H9 (cell line): Measurements from ENCODE around the gene TAF15. TPM values are rescaled to one million over a fixed set of nuclear protein-coding genes. Genes with fewer than 3 reads are reported as not detected.
A peak's percentile ranks its signal among the peaks of the same experiment; 100 is the strongest.

Experiments
- DNase-seq: peaks from one replicate; pipeline ENCODE4 v3.0.0-alpha.2; 2017
- H2AFZ ChIP-seq: one replicate; pipeline ENCODE4 v1.6.1; 2013; ENCODE audit warnings: mild to moderate bottlenecking, low read length, control low read depth, moderate library complexity
- H2AK5ac ChIP-seq: 2 replicates; pipeline ENCODE4 v1.6.1; 2013; ENCODE audit warnings: low read length, control low read depth, mixed read lengths; ENCODE audit not compliant: insufficient read length
- H2BK120ac ChIP-seq: one replicate; pipeline ENCODE4 v1.6.1; 2013; ENCODE audit warnings: low read depth, mild to moderate bottlenecking, low read length, control low read depth, inconsistent platforms; ENCODE audit not compliant: poor library complexity, severe bottlenecking
- H2BK12ac ChIP-seq: 2 replicates; pipeline ENCODE4 v1.6.1; 2013; ENCODE audit warnings: low read length, control low read depth, mixed read lengths, low read depth; ENCODE audit not compliant: insufficient read length
- H2BK15ac ChIP-seq: 2 replicates; pipeline ENCODE4 v1.6.1; 2013; ENCODE audit warnings: low read depth, low read length, control low read depth
- H2BK20ac ChIP-seq: one replicate; pipeline ENCODE4 v1.6.1; 2013; ENCODE audit warnings: low read depth, mild to moderate bottlenecking, low read length, control low read depth, inconsistent platforms; ENCODE audit not compliant: poor library complexity, severe bottlenecking
- H2BK5ac ChIP-seq: 2 replicates; pipeline ENCODE4 v1.6.1; 2013; ENCODE audit warnings: low read length, control low read depth, mixed read lengths; ENCODE audit not compliant: insufficient read length
- H3K14ac ChIP-seq: 2 replicates; pipeline ENCODE4 v1.6.1; 2013; ENCODE audit warnings: low read length, control low read depth; ENCODE audit not compliant: insufficient read depth
- H3K18ac ChIP-seq: 2 replicates; pipeline ENCODE4 v1.6.1; 2013; ENCODE audit warnings: low read depth, mild to moderate bottlenecking, mixed read lengths, low read length, control low read depth; ENCODE audit not compliant: insufficient read length
- H3K23ac ChIP-seq: 2 replicates; pipeline ENCODE4 v1.6.1; 2013; ENCODE audit warnings: low read length, control low read depth, mixed read lengths, low read depth; ENCODE audit not compliant: insufficient read length
- H3K23me2 ChIP-seq: 2 replicates; pipeline ENCODE4 v1.6.1; 2013; ENCODE audit warnings: low read depth, mild to moderate bottlenecking, mixed read lengths, low read length, control low read depth; ENCODE audit not compliant: insufficient read length, poor library complexity, severe bottlenecking
- H3K27ac ChIP-seq: 2 replicates; pipeline ENCODE4 v1.5.1; 2013; ENCODE audit warnings: low read length, control low read depth, mixed read lengths, low read depth; ENCODE audit not compliant: insufficient read length
- H3K27me3 ChIP-seq: 2 replicates; pipeline ENCODE4 v1.6.1; 2013; ENCODE audit warnings: low read length, control low read depth, inconsistent platforms; ENCODE audit not compliant: insufficient read depth
- H3K4ac ChIP-seq: 2 replicates; pipeline ENCODE4 v1.6.1; 2013; ENCODE audit warnings: low read depth, mild to moderate bottlenecking, control low read depth, inconsistent platforms, low read length, moderate library complexity
- H3K4me1 ChIP-seq: 2 replicates; pipeline ENCODE4 v1.6.1; 2013; ENCODE audit warnings: low read length, control low read depth, inconsistent platforms; ENCODE audit not compliant: insufficient read depth
- H3K4me2 ChIP-seq: 2 replicates; pipeline ENCODE4 v1.6.1; 2013; ENCODE audit warnings: low read length, control low read depth, mixed read lengths; ENCODE audit not compliant: insufficient read length, insufficient read depth
- H3K56ac ChIP-seq: 2 replicates; pipeline ENCODE4 v1.6.1; 2013; ENCODE audit warnings: low read depth, mild to moderate bottlenecking, mixed read lengths, low read length, control low read depth; ENCODE audit not compliant: insufficient read length
- H3K79me1 ChIP-seq: 2 replicates; pipeline ENCODE4 v1.6.1; 2013; ENCODE audit warnings: low read depth, mild to moderate bottlenecking, moderate library complexity, low read length, control low read depth, inconsistent platforms; ENCODE audit not compliant: insufficient read depth, poor library complexity, severe bottlenecking
- H3K79me2 ChIP-seq: 2 replicates; pipeline ENCODE4 v1.6.1; 2013; ENCODE audit warnings: low read length, control low read depth, inconsistent platforms; ENCODE audit not compliant: insufficient read depth
- H3K9ac ChIP-seq: 2 replicates; pipeline ENCODE4 v1.6.1; 2013; ENCODE audit warnings: low read length, control low read depth, mixed read lengths; ENCODE audit not compliant: insufficient read length; ENCODE audit errors: extremely low read depth
- H3K9me3 ChIP-seq: one replicate; pipeline ENCODE4 v1.6.1; 2013; ENCODE audit warnings: low read depth, low read length, inconsistent platforms; ENCODE audit not compliant: control insufficient read depth
- H3T11ph ChIP-seq: one replicate; pipeline ENCODE4 v1.6.1; 2013; ENCODE audit warnings: mild to moderate bottlenecking, low read length, control low read depth, inconsistent platforms
- H4K20me1 ChIP-seq: one replicate; pipeline ENCODE4 v1.6.1; 2013; ENCODE audit not compliant: control insufficient read depth, insufficient read length, insufficient read depth
- H4K5ac ChIP-seq: 2 replicates; pipeline ENCODE4 v1.6.1; 2013; ENCODE audit warnings: low read depth, mild to moderate bottlenecking, mixed read lengths, low read length, control low read depth; ENCODE audit not compliant: insufficient read length
- H4K8ac ChIP-seq: replicated peaks from 2 replicates; pipeline ENCODE4 v1.6.1; 2013; ENCODE audit warnings: low read length, control low read depth, mixed read lengths, low read depth; ENCODE audit not compliant: insufficient read length
- H4K91ac ChIP-seq: 2 replicates; pipeline ENCODE4 v1.6.1; 2013; ENCODE audit warnings: low read depth, mild to moderate bottlenecking, moderate library complexity, mixed read lengths, low read length, control low read depth; ENCODE audit not compliant: insufficient read length
- H3K27ac Mint-ChIP-seq, 3 experiments: 2 replicates in 2 of 3; 3 replicates in 1 of 3; pipeline ENCODE4 v1.8.0; 2020 to 2021; ENCODE audit warnings: mixed read lengths in 3 of 3, mild to moderate bottlenecking in 1 of 3, moderate library complexity in 1 of 3
- H3K27me3 Mint-ChIP-seq: 2 replicates; pipeline ENCODE4 v1.8.0; 2021; ENCODE audit warnings: low read depth, mild to moderate bottlenecking, moderate library complexity, mixed read lengths
- H3K36me3 Mint-ChIP-seq, 3 experiments: 2 replicates in 2 of 3; 3 replicates in 1 of 3; pipeline ENCODE4 v1.8.0; 2020 to 2021; ENCODE audit warnings: low read depth in 3 of 3, mixed read lengths in 3 of 3; ENCODE audit not compliant: insufficient read depth in 1 of 3
- H3K4me1 Mint-ChIP-seq, 2 experiments: 2 replicates each; pipeline ENCODE4 v1.8.0; 2020; ENCODE audit warnings: mixed read lengths in 2 of 2
- H3K4me3 Mint-ChIP-seq, 2 experiments: 2 replicates in 1 of 2; 3 replicates in 1 of 2; pipeline ENCODE4 v1.8.0; 2020 to 2021; ENCODE audit warnings: mild to moderate bottlenecking in 2 of 2, mixed read lengths in 2 of 2, moderate library complexity in 1 of 2
- H3K9me3 Mint-ChIP-seq, 2 experiments: 2 replicates in 1 of 2; 3 replicates in 1 of 2; pipeline ENCODE4 v1.8.0; 2020; ENCODE audit warnings: mild to moderate bottlenecking in 2 of 2, mixed read lengths in 2 of 2, moderate library complexity in 1 of 2
- CTCF ChIP-seq: fragments of 200-600 bp; sonication (generic); conservative IDR thresholded peaks from 3 replicates; pipeline ENCODE4 v1.8.0; 2021; ENCODE audit warnings: antibody characterized with exemption, mild to moderate bottlenecking
- WGBS: extraction: QIAGEN DNeasy Blood & Tissue Kit; methylation state at CpG from one replicate; pipeline ENCODE4 v1.1.7; 2013; ENCODE audit warnings: missing lambda C conversion rate, low lambda C conversion rate, mixed read lengths; ENCODE audit not compliant: insufficient read length; ENCODE audit errors: extremely low coverage; 5-methylcytosine and 5-hydroxymethylcytosine counted together
- total RNA-seq: library from RNA; stranded (reverse); gene quantifications from 2 replicates; pipeline ENCODE4 v1.2.1, GENCODE V29; 2021

The TAF15 gene
- total RNA-seq, 1 experiment from 2014 or later: 304 TPM

- no peaks in the 10 kb centered on the region for H3K36me3 Mint-ChIP-seq
- Histone ChIP-seq H3K27ac (no peak overlapping the region), H3K23ac (no peak overlapping the region), H3K9ac (no peak overlapping the region), H3K4me2 (no peak overlapping the region), H3K27me3 (no peaks in the 10 kb centered on the region), H3K79me2 (no peaks in the 10 kb centered on the region), H4K8ac (no peak overlapping the region), H3K56ac (no peak overlapping the region), H3K4ac (no peak overlapping the region), H4K20me1 (no peaks in the 10 kb centered on the region), H2AFZ (no peak overlapping the region), H2BK120ac (no peak overlapping the region), H2AK5ac (no peak overlapping the region), H2BK15ac (no peak overlapping the region), H3K18ac (no peak overlapping the region), H3K9me3 (no peaks in the 10 kb centered on the region), H3K4me1 (peaks cover 2% of the 10 kb centered on the region; the same call in 1 of the 2 replicates), H3K23me2 (no peaks in the 10 kb centered on the region), H3K79me1 (no peaks in the 10 kb centered on the region), H4K91ac (no peak overlapping the region), H2BK5ac (no peak overlapping the region), H2BK20ac (no peak overlapping the region), H2BK12ac (no peak overlapping the region), H3T11ph (no peak overlapping the region), H3K14ac (no peak overlapping the region), H4K5ac (no peak overlapping the region)
- no CpG with 5 or more reads among the region's 4 CpGs for WGBS
- no peaks in the 10 kb centered on the region for H3K27me3 Mint-ChIP-seq
- TF ChIP-seq CTCF: no peak
- DNase-seq: peak; percentile 43
- peak overlapping the region in 1 of 3 experiments; percentile 34; a peak in 2 of 7 replicates for H3K27ac Mint-ChIP-seq
- no peak overlapping the region for H3K4me3 Mint-ChIP-seq
- H3K9me3 Mint-ChIP-seq: no peaks in the 10 kb centered on the region
- peaks cover 15 to 20% of the 10 kb centered on the region in 2 experiments for H3K4me1 Mint-ChIP-seq
Measured at GRCh38 chr17:35890774-35891155, 81.5 kb downstream of the TAF15 start.
